Upper lobe of left lung (tissue), 4 donors: ENCODE results near the gene SF3A2.

ENCODE experiments used
- POLR2A ChIP-seq, 4 donors: fragments of 450-650 bp; IDR thresholded peaks; one replicate each; pipeline ENCODE4 v1.5.1; 2016 to 2017; ENCODE audit warnings: antibody characterized with exemption in 4 of 4, mild to moderate bottlenecking in 2 of 4
- POLR2AphosphoS5 ChIP-seq, 2 donors: sonication (generic); formaldehyde crosslinking; IDR thresholded peaks; one replicate each; pipeline ENCODE4 v1.5.1; 2017; ENCODE audit warnings: antibody characterized with exemption in 2 of 2
- TF ChIP-seq, protein P1 (sequence below), 6 experiments: fragments of 450-650 bp in 4 of 6; fragments of 200-600 bp in 2 of 6; sonication (generic) in 2 of 6; IDR thresholded peaks; one replicate each; pipeline ENCODE4 v1.5.1; 2016 to 2019; ENCODE audit warnings: antibody characterized with exemption in 6 of 6

DNA sequence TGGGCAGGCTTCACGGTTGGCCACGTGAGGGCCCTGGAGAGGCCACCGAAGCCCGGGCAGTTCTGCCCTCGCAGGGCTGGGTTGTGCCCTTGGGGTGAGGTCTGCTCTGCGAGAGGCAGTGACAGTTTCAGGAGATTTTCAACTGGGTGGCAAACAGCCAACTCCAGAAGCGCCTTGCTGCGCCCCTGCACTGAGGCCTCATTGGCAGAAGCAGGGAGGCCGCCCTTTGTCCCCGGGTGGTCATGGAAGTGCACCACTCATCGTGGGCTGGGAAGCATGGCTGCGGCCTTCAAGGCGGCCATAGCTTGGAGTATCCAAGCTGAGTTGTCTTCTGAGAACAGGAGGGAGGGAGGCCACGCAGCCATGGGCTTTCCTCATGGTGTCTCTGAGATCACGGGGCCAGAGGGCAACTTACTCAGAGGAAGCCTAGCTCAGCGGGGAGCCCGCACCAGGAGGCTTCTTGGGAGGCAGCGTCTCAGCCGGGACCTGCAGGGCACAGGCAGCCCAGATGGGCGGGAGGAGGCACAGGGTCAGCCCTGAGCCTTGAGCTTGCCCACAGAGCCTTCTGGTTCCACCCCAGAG lies 15.3 kb upstream of the SF3A2 start:
- TF ChIP-seq, protein P1, sequence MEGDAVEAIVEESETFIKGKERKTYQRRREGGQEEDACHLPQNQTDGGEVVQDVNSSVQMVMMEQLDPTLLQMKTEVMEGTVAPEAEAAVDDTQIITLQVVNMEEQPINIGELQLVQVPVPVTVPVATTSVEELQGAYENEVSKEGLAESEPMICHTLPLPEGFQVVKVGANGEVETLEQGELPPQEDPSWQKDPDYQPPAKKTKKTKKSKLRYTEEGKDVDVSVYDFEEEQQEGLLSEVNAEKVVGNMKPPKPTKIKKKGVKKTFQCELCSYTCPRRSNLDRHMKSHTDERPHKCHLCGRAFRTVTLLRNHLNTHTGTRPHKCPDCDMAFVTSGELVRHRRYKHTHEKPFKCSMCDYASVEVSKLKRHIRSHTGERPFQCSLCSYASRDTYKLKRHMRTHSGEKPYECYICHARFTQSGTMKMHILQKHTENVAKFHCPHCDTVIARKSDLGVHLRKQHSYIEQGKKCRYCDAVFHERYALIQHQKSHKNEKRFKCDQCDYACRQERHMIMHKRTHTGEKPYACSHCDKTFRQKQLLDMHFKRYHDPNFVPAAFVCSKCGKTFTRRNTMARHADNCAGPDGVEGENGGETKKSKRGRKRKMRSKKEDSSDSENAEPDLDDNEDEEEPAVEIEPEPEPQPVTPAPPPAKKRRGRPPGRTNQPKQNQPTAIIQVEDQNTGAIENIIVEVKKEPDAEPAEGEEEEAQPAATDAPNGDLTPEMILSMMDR (IDR thresholded peaks at IDR 0.05), result no peak
- TF ChIP-seq POLR2AphosphoS5 (IDR thresholded peaks at IDR 0.05) (no peak), POLR2A (IDR thresholded peaks at IDR 0.05) (no peak)
